Measurements from ENCODE around the gene GPR31.
"Not testable (repeated sequence)": the region's sequence is repeated elsewhere in the genome, so short reads cannot be mapped to it uniquely, and the experiment has no call there.

GPR31 gene

GRCh38 chr6:167157863-167158262 lies at the start of gene GPR31:
TSS of gene GPR31 (minus strand) at chr6:167157980. CDS start at chr6:167157831, 149 bp downstream.
- no peak for DNase-seq

GRCh38 chr6:167207527-167207926 lies 49.7 kb upstream of the GPR31 start:
- no peak for DNase-seq

- DNase-seq = not testable (repeated sequence)
Observed at GRCh38 chr6:167205316-167205715, 47.5 kb upstream of the GPR31 start.

GRCh38 chr6:167204059-167204348 lies 46.2 kb upstream of the GPR31 start:
- not testable (repeated sequence) for DNase-seq

GRCh38 chr6:167203261-167204058 lies 45.7 kb upstream of the GPR31 start:
- DNase-seq = not testable (repeated sequence)

GRCh38 chr6:167202613-167203012 lies 44.8 kb upstream of the GPR31 start:
- DNase-seq = not testable (repeated sequence)

- no peak for DNase-seq
Observed at GRCh38 chr6:167200806-167201205, 43.0 kb upstream of the GPR31 start.

GRCh38 chr6:167195941-167196610 lies 38.3 kb upstream of the GPR31 start:
- DNase-seq = not testable (repeated sequence)

- not testable (repeated sequence) for DNase-seq
Observed at GRCh38 chr6:167193515-167194125, 35.8 kb upstream of the GPR31 start.

GRCh38 chr6:167191043-167191583 lies 33.3 kb upstream of the GPR31 start:
- not testable (repeated sequence) for DNase-seq

- DNase-seq = not testable (repeated sequence)
Observed at GRCh38 chr6:167187275-167187674, 29.5 kb upstream of the GPR31 start.

GRCh38 chr6:167185101-167185500 lies 27.3 kb upstream of the GPR31 start:
- not testable (repeated sequence) for DNase-seq

GRCh38 chr6:167182913-167183314 lies 25.1 kb upstream of the GPR31 start:
- DNase-seq = not testable (repeated sequence)

- DNase-seq = not testable (repeated sequence)
Observed at GRCh38 chr6:167181351-167181750, 23.6 kb upstream of the GPR31 start.

- DNase-seq = not testable (repeated sequence)
Observed at GRCh38 chr6:167180086-167180485, 22.3 kb upstream of the GPR31 start.

- not testable (repeated sequence) for DNase-seq
Observed at GRCh38 chr6:167178896-167179655, 21.3 kb upstream of the GPR31 start.

GRCh38 chr6:167177271-167177670 lies 19.5 kb upstream of the GPR31 start:
- not testable (repeated sequence) for DNase-seq

- not testable (repeated sequence) for DNase-seq
Observed at GRCh38 chr6:167172011-167172410, 14.2 kb upstream of the GPR31 start.

- not testable (repeated sequence) for DNase-seq
Observed at GRCh38 chr6:167171300-167171699, 13.5 kb upstream of the GPR31 start.

GRCh38 chr6:167169867-167170266 lies 12.1 kb upstream of the GPR31 start:
- DNase-seq = not testable (repeated sequence)

- DNase-seq = not testable (repeated sequence)
Observed at GRCh38 chr6:167168296-167168695, 10.5 kb upstream of the GPR31 start.

GRCh38 chr6:167167699-167168098 lies 9.9 kb upstream of the GPR31 start:
- DNase-seq = not testable (repeated sequence)
